GM12878 (cell line): ENCODE results near the gene ABCA9. TPM values are rescaled to one million over a fixed set of nuclear protein-coding genes. Genes with fewer than 3 reads are reported as not detected.

ENCODE experiments used
- ATAC-seq: fragments of 200-7000 bp; cut with Tn5 transposase; 3 replicates; pipeline ENCODE4 v1.9.1; 2020; ENCODE audit warnings: mild to moderate bottlenecking, moderate library complexity
- BruUV-seq: library from RNA; stranded (reverse); fragments of 400-500 nt; replicated peaks from 2 replicates; lab custom pipeline; 2021; lab: Mats Ljungman, UMichigan
- CTCF ChIA-PET: fragments of 300-600 bp; sonication (Branson Sonifier 250); formaldehyde crosslinking; extraction: SDS; loops from one replicate; lab custom pipeline; 2021; ENCODE audit warnings: inconsistent platforms; lab: Yijun Ruan, JAX
- POLR2A ChIA-PET: fragments of 350-600 bp; formaldehyde crosslinking; extraction: SDS; loops from one replicate; lab custom pipeline; 2021; ENCODE audit warnings: inconsistent platforms; lab: Charles Lee
- RAD21 ChIA-PET: fragments of 300-600 bp; sonication (Branson Sonifier 250); formaldehyde crosslinking; loops from one replicate; lab custom pipeline; 2023; ENCODE audit warnings: antibody characterized with exemption; ENCODE audit not compliant: unreplicated experiment; lab: Charles Lee
- SMC1A ChIA-PET: fragments of 300-600 bp; sonication (Branson Sonifier 250); formaldehyde crosslinking; loops from one replicate; lab custom pipeline; 2023; ENCODE audit not compliant: unreplicated experiment, uncharacterized antibody; lab: Charles Lee
- DNase-seq: peaks from one replicate; pipeline ENCODE4 v3.0.0-alpha.2; 2011; ENCODE audit warnings: low read depth, low spot score
- FAIRE-seq: peaks from 3 replicates; lab custom pipeline; 2011; peaks lifted over from hg19 to GRCh38; lab: Jason Lieb, UNC
- H2AFZ ChIP-seq: 2 replicates; pipeline ENCODE4 v1.6.0; 2011; ENCODE audit warnings: low read depth, low read length, control low read depth; ENCODE audit not compliant: control insufficient read depth
- H3K27ac ChIP-seq: 2 replicates; pipeline ENCODE4 v1.5.1; 2011; ENCODE audit warnings: control low read depth; ENCODE audit not compliant: control insufficient read depth, insufficient read depth
- H3K27me3 ChIP-seq, 2 experiments: replicated peaks in 1 of 2; 2 replicates each; pipeline versions ENCODE4 v1.6.0 to v1.6.1; 2011; ENCODE audit warnings: low read length in 1 of 2; ENCODE audit not compliant: control insufficient read depth in 2 of 2, insufficient read depth in 2 of 2
- H3K36me3 ChIP-seq, 2 experiments: 2 replicates each; pipeline ENCODE4 v1.5.1; 2011; ENCODE audit warnings: low read length in 1 of 2; ENCODE audit not compliant: control insufficient read depth in 2 of 2, insufficient read depth in 2 of 2
- H3K4me1 ChIP-seq: 2 replicates; pipeline ENCODE4 v1.6.1; 2011; ENCODE audit warnings: mild to moderate bottlenecking, low read length, moderate library complexity, mixed read lengths; ENCODE audit not compliant: control insufficient read depth, insufficient read depth
- H3K4me2 ChIP-seq: 2 replicates; pipeline ENCODE4 v1.6.0; 2011; ENCODE audit warnings: control low read depth; ENCODE audit not compliant: control insufficient read depth, insufficient read depth
- H3K4me3 ChIP-seq: fragments of 200-600 bp; sonication (generic); 2 replicates; pipeline ENCODE4 v1.5.1; 2016
- H3K79me2 ChIP-seq: 2 replicates; pipeline ENCODE4 v1.6.0; 2011; ENCODE audit warnings: low read length; ENCODE audit not compliant: control insufficient read depth, insufficient read depth
- H3K9ac ChIP-seq: 2 replicates; pipeline ENCODE4 v1.8.0; 2011; ENCODE audit warnings: low read length, control low read depth, mixed read lengths; ENCODE audit not compliant: control insufficient read depth, insufficient read depth
- H3K9me3 ChIP-seq: replicated peaks from 3 replicates; pipeline ENCODE4 v1.5.1; 2011; ENCODE audit warnings: mild to moderate bottlenecking, low read length; ENCODE audit not compliant: control insufficient read depth, insufficient read depth
- H4K20me1 ChIP-seq: 2 replicates; pipeline ENCODE4 v1.6.0; 2011; ENCODE audit not compliant: control insufficient read depth, insufficient read depth
- BCL11A ChIP-seq: IDR thresholded peaks from 2 replicates; pipeline ENCODE4 v1.6.1; 2011; ENCODE audit warnings: low read depth, low read length
- BMI1 ChIP-seq: fragments of 450-650 bp; IDR thresholded peaks from 2 replicates; pipeline ENCODE4 v1.6.1; 2016; ENCODE audit warnings: mild to moderate bottlenecking, moderate library complexity, borderline replicate concordance
- CREM ChIP-seq: IDR thresholded peaks from 2 replicates; pipeline ENCODE4 v1.6.1; 2014; ENCODE audit warnings: antibody characterized with exemption, low read depth
- HCFC1 ChIP-seq: fragments of 150-350 bp; IDR thresholded peaks from 2 replicates; pipeline ENCODE4 v1.6.1; 2014; ENCODE audit warnings: low read length
- MTA2 ChIP-seq: fragments of 450-650 bp; IDR thresholded peaks from 2 replicates; pipeline ENCODE4 v1.6.1; 2016; ENCODE audit warnings: low read depth, mild to moderate bottlenecking, moderate library complexity
- MYC ChIP-seq: IDR thresholded peaks from 2 replicates; pipeline ENCODE4 v1.6.1; 2011; ENCODE audit warnings: mild to moderate bottlenecking, low read length, moderate library complexity, inconsistent platforms; ENCODE audit not compliant: insufficient read depth, insufficient replicate concordance, insufficient read length, severe bottlenecking
- NFYA ChIP-seq: IDR thresholded peaks from 2 replicates; pipeline ENCODE4 v1.6.1; 2011; ENCODE audit warnings: low read depth, mild to moderate bottlenecking, low read length, improper control_type of control experiment, borderline replicate concordance
- USF1 ChIP-seq: IDR thresholded peaks from 2 replicates; pipeline ENCODE4 v1.6.1; 2011; ENCODE audit warnings: borderline replicate concordance, low read depth, mild to moderate bottlenecking, moderate library complexity, mixed read lengths, low read length; ENCODE audit not compliant: insufficient read depth; ENCODE audit errors: extremely low read length
- YY1 ChIP-seq: IDR thresholded peaks from 2 replicates; pipeline ENCODE4 v1.6.1; 2011; ENCODE audit warnings: low read depth, mild to moderate bottlenecking, low read length
- ZZZ3 ChIP-seq: IDR thresholded peaks from 2 replicates; pipeline ENCODE4 v1.6.1; 2011; ENCODE audit warnings: low read depth; ENCODE audit not compliant: control insufficient read depth, insufficient read length
- WGBS: methylation state at CpG from one replicate; pipeline ENCODE4 v1.1.6; 2016; ENCODE audit warnings: low lambda C conversion rate; ENCODE audit not compliant: insufficient replicate concordance, insufficient coverage; ENCODE audit errors: missing lambda C conversion rate; 5-methylcytosine and 5-hydroxymethylcytosine counted together
- in situ Hi-C: fragments of 300-500 bp; cut with MboI; formaldehyde crosslinking; loops from 9 replicates; pipeline ENCODE4 v1.14.3; 2018; ENCODE audit warnings: mixed read lengths
- intact Hi-C: fragments of 100-400 bp; cut with micrococcal nuclease; formaldehyde crosslinking; loops from one replicate; pipeline ENCODE4 v1.14.2; 2022; ENCODE audit not compliant: unreplicated experiment
- polyA plus RNA-seq, 11 experiments: library from polyadenylated mRNA; depleted of rRNA in 4 of 11; unstranded in 6 of 11; stranded (reverse) in 5 of 11; fragments of >200 nt; fragmentation: Nextera tagmentation in 4 of 11; fragmentation: Illumina TruSeq in 1 of 11; extraction: Ambion mirVana in 4 of 11; extraction: Trizol in 1 of 11; gene quantifications; 1 replicate in 1 of 11; 2 replicates in 10 of 11; pipeline versions ENCODE4 v1.2.1 to v1.2.3, GENCODE V29; 2011 to 2016; ENCODE audit warnings: inconsistent platforms in 2 of 11, missing spikeins in 2 of 11, low read depth in 1 of 11
- total RNA-seq, 4 experiments: library from RNA; depleted of rRNA in 3 of 4; stranded (reverse); fragments of >200 nt in 3 of 4; fragmentation: Illumina TruSeq in 1 of 4; extraction: Trizol in 1 of 4; gene quantifications; 2 replicates each; pipeline versions ENCODE4 v1.2.1 to v1.2.3, GENCODE V29; 2013 to 2021

Gene ABCA9
- total and polyA plus RNA-seq, 10 of the 15 experiments (the other 5 are each of a cell fraction or from before 2014, with no cell fraction given), result under 0.01 to 2.9 (median 0.31) TPM

- no peak overlapping the region for H2AFZ ChIP-seq
- DNase-seq (no peak), FAIRE-seq (no peak), ATAC-seq (no peak)
- in situ Hi-C loops, result no loop called here
- BruUV-seq, result no TSS peak
- no peak overlapping the region for H3K4me3 ChIP-seq
- no peaks in the 10 kb centered on the region for H3K36me3 ChIP-seq
- H3K4me1 ChIP-seq, result no peaks in the 10 kb centered on the region
- intact Hi-C loops, result no loop called here
- TF ChIP-seq MTA2 (no peak), MYC (no peak), CREM (no peak), USF1 (no peak), NFYA (no peak), HCFC1 (no peak), BCL11A (no peak), BMI1 (no peak), YY1 (no peak), ZZZ3 (no peak)
- no peaks in the 10 kb centered on the region for H3K27me3 ChIP-seq
- SMC1A ChIA-PET, result interaction anchor here (0.7 to 0.8 kb wide), 2 partner anchors 11 to 18 kb away, joined by 3 read pairs; no protein-coding TSS in a partner anchor
- H3K9ac ChIP-seq, result no peak overlapping the region
- 70% methylated on average over 2 of the region's 2 CpGs for WGBS
- CTCF ChIA-PET, result no interaction called here
- RAD21 ChIA-PET, result interaction anchor here (1.1 kb wide), 1 partner anchor 12 kb away, joined by 3 read pairs; no protein-coding TSS in a partner anchor
- POLR2A ChIA-PET, result no interaction called here
- no peak overlapping the region for H3K27ac ChIP-seq
- no peaks in the 10 kb centered on the region for H4K20me1 ChIP-seq
- no peaks in the 10 kb centered on the region for H3K79me2 ChIP-seq
- no peak overlapping the region for H3K4me2 ChIP-seq
- H3K9me3 ChIP-seq, result peaks cover 3% of the 10 kb centered on the region; the same call in 1 of the 3 replicates
Observed at GRCh38 chr17:69055334-69055733, 5.4 kb downstream of the ABCA9 start.
